Right cardiac atrium (tissue), 5 donors: Measurements from ENCODE around the gene ONECUT3. TPM values are rescaled to one million over a fixed set of nuclear protein-coding genes. Genes with fewer than 3 reads are reported as not detected.

Experiments used
- ATAC-seq, 2 donors: fragments of 200-7000 bp; cut with Tn5 transposase; one replicate each; pipeline versions ENCODE4 v1.8.0 to v1.9.1; 2020; ENCODE audit warnings: moderate library complexity in 2 of 2, mild to moderate bottlenecking in 1 of 2
- DNase-seq, 3 donors: peaks; one replicate each; pipeline ENCODE4 v3.0.0-alpha.2; 2020
- H3K27ac ChIP-seq: one replicate; pipeline ENCODE4 v1.5.1; 2013; ENCODE audit warnings: mild to moderate bottlenecking, low read length, control low read depth, moderate library complexity
- H3K27me3 ChIP-seq: one replicate; pipeline ENCODE4 v1.6.1; 2013; ENCODE audit not compliant: control insufficient read depth, insufficient read depth
- H3K4me1 ChIP-seq: one replicate; pipeline ENCODE4 v1.6.1; 2013; ENCODE audit warnings: low read length; ENCODE audit not compliant: control insufficient read depth, insufficient read depth
- H3K4me3 ChIP-seq: one replicate; pipeline ENCODE4 v1.5.1; 2013; ENCODE audit warnings: low read length, control low read depth
- H3K9me3 ChIP-seq: one replicate; pipeline ENCODE4 v1.6.1; 2013; ENCODE audit warnings: low read length; ENCODE audit not compliant: control insufficient read depth
- WGBS: extraction: QIAGEN DNeasy Blood & Tissue Kit; methylation state at CpG from one replicate; pipeline ENCODE4 v1.1.7; 2013; 5-methylcytosine and 5-hydroxymethylcytosine counted together
- intact Hi-C, 4 donors: fragments of 100-400 bp; cut with DNase I; formaldehyde crosslinking; loops; one replicate each; pipeline versions ENCODE4 v1.11.0 to v1.14.0; 2022 to 2023
- polyA plus RNA-seq: library from polyadenylated mRNA; stranded (reverse); fragments of 200-250 nt; gene quantifications from one replicate; pipeline ENCODE4 v1.2.3, GENCODE V29; 2013
- total RNA-seq, 4 donors: library from RNA; stranded (reverse); fragmentation: NEBNext Ultra II Directional; extraction: Animal tissue kit (Norgen Biotek cat#: 25700); gene quantifications; one replicate each; pipeline ENCODE4 v1.2.1, GENCODE V29; 2021
- donor health status: healthy with polysubstance abuse.
- donor health status: DM: no; HTN: yes; CAD: no.
- donor health status: DM: no; HTN: no; CAD: no.
- donor health status: DM: no; HTN: yes; CAD: no; lungs with severe emphysema.
- donor health status: DM: yes; HTN: yes; CAD: no.

Gene ONECUT3
- total and polyA plus RNA-seq, 5 donors, result not detected

GRCh38 chr19:1719519-1719918, 33.8 kb upstream of the ONECUT3 start:
- 78% methylated on average over 5 of the region's 5 CpGs for WGBS
- ATAC-seq, result no peak
- H3K27ac ChIP-seq, result no peak overlapping the region
- H3K4me1 ChIP-seq, result no peaks in the 10 kb centered on the region
- no peaks in the 10 kb centered on the region for H3K9me3 ChIP-seq
- no peaks in the 10 kb centered on the region for H3K27me3 ChIP-seq
- intact Hi-C loops, result no loop called here
- H3K4me3 ChIP-seq, result no peak overlapping the region
- no peak for DNase-seq

- intact Hi-C loops, result no loop called here
- no peak for DNase-seq
- Histone ChIP-seq H3K4me1 (no peaks in the 10 kb centered on the region), H3K4me3 (no peak overlapping the region), H3K27me3 (no peaks in the 10 kb centered on the region), H3K9me3 (no peaks in the 10 kb centered on the region), H3K27ac (no peak overlapping the region)
- 43% methylated on average over 14 of the region's 14 CpGs for WGBS
- peak in 1 of 2 donors; percentile 29 for ATAC-seq
These were observed 33.1 kb upstream of the ONECUT3 start for GRCh38 chr19:1720237-1720636.

DNA sequence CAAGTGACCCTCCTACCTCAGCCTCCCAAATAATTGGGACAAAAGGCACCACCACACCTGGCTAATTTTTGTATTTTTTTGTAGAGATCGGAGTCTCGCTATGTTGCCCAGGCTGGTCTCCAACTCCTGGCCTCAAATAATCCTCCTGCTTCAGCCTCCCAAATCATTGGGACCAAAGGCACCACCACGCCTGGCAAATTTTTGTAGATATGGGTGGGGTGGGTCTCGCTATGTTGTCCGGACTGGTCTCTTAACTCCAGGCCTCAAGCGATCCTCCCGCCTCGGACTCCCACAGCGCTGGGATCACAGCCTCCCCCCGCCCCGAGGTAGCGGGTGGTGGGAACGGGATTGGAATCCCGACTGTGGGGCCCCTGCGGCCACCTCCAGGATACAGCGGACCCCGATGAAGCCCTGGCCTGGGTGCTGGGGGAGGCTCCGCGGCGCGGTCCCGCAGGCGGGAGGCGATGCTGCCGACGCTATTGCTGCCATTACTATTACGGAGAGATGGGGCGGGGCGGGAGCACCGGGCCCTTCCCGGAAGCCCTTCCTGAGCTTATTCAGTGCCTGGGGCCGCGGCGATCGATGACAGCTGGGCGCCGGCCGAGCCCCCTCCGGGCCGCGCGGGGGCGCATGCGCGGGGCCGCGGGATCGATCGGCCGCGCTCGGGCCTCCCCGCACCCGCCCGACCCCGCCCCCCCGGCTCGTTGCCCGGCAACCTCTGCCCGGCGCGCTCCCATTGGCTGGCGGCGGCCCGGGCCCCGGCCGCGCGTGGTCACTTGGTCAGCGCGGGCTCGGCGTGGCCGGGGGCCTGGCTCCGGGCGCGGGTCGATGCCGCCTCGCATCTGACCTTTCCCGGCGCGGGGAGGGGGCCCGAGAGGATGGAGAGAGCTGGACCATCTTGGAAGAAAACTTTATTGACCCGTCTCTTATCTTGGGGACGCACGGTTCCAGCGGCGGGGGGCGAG, 27.9 kb upstream of the ONECUT3 start:
- 7% methylated on average over 90 of the region's 90 CpGs for WGBS
- ATAC-seq, result peak; percentile 82 to 85
- Histone ChIP-seq H3K4me3 (peak overlapping the region; percentile 62), H3K4me1 (no peaks in the 10 kb centered on the region), H3K27ac (no peak overlapping the region), H3K27me3 (no peaks in the 10 kb centered on the region), H3K9me3 (no peaks in the 10 kb centered on the region)
- peak; percentile 60 to 86 (median 82) for DNase-seq
- intact Hi-C loops, result no loop called here

DNA sequence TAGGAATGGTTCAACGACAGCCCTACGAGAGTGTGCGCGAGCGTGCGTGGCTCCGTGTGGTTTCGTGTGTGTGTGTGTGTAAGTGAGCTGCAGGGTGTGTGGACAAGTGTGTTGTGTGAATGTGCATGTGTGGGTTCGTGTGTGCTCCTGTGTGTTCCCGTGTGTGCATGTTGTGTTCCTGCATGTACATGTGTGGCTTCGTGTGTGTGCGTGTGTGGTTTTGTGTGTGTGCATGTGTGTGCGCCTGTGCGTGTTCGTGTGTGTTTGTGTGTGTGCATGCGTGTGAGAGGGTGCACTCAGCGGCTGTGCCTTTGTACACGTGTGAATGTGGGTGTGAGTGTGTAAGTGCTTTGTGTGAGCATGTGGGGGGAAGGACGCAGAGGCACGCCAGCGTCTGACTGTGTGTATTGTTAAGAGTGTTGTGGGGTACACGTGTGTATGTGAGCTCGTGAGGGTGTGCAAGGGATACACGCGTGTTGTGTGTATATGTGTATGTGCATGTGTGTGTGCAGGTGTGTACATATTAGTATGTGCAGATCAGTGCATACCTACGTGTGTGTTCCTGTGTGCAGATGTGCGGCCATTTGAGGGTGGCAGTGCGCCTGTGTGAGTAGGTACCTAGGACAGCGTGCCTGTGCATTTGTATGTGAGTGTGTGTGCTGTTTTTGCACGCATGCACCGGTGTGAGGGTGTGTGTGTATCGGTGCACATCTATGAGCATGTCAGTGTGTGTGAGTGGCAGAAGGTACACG, 24.3 kb upstream of the ONECUT3 start:
- WGBS, result 89% methylated on average over 33 of the region's 33 CpGs
- Histone ChIP-seq H3K9me3 (no peaks in the 10 kb centered on the region), H3K4me3 (no peak overlapping the region), H3K4me1 (no peaks in the 10 kb centered on the region), H3K27me3 (no peaks in the 10 kb centered on the region), H3K27ac (no peak overlapping the region)
- ATAC-seq, result no peak
- no peak for DNase-seq
- intact Hi-C loops, result no loop called here

- intact Hi-C loops, result no loop called here
- DNase-seq (no peak), ATAC-seq (no peak)
- H3K27me3 ChIP-seq, result no peaks in the 10 kb centered on the region
- 81% methylated on average over 19 of the region's 19 CpGs for WGBS
- no peak overlapping the region for H3K27ac ChIP-seq
- H3K4me3 ChIP-seq, result no peak overlapping the region
- no peaks in the 10 kb centered on the region for H3K9me3 ChIP-seq
- H3K4me1 ChIP-seq, result no peaks in the 10 kb centered on the region
These were observed 23.8 kb upstream of the ONECUT3 start for GRCh38 chr19:1729568-1729925.

- no peak for DNase-seq
- intact Hi-C loops, result no loop called here
- ATAC-seq, result no peak
- 83% methylated on average over 17 of the region's 17 CpGs for whole genome bisulfite sequencing
- Histone ChIP-seq H3K4me3 (no peak overlapping the region), H3K27me3 (no peaks in the 10 kb centered on the region), H3K27ac (no peak overlapping the region), H3K9me3 (no peaks in the 10 kb centered on the region), H3K4me1 (no peaks in the 10 kb centered on the region)
These were observed 23.1 kb upstream of the ONECUT3 start for GRCh38 chr19:1730157-1730556.

DNA sequence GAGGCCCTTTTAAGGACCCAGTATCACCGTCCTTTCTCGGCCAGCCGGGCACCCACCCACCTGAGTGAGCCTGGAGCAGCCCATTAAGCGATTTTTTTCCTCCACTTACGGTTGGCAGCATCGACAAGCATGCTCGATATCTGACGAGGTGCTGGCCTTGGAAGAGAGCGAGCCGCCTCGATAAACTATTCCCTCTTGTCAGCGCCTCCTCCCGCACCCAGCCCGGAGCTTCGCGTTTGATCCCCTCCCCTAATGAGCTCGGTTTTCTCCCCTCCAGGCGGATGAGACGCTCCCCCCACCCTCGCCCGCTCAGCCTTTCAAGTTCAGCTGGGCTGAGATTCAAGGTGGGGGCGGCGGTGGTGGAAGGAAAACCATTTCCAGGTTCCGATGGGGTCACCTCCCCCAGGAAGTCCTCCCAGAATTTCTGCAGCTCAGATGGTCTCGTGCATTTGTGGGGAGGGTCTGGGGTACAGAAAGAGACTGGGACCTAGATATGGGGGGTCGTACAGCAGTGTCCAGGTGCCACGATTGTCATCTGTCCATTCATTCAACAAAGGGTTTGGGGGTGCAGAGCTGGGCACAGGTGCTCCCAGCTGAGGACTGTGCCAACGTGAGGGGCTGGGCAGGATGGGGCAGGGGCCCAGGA, 18.9 kb upstream of the ONECUT3 start:
- Histone ChIP-seq H3K4me1 (no peaks in the 10 kb centered on the region), H3K27ac (no peak overlapping the region), H3K9me3 (no peaks in the 10 kb centered on the region), H3K27me3 (no peaks in the 10 kb centered on the region), H3K4me3 (no peak overlapping the region)
- ATAC-seq (no peak), DNase-seq (no peak)
- intact Hi-C loops, result no loop called here
- 12% methylated on average over 28 of the region's 28 CpGs for WGBS

DNA sequence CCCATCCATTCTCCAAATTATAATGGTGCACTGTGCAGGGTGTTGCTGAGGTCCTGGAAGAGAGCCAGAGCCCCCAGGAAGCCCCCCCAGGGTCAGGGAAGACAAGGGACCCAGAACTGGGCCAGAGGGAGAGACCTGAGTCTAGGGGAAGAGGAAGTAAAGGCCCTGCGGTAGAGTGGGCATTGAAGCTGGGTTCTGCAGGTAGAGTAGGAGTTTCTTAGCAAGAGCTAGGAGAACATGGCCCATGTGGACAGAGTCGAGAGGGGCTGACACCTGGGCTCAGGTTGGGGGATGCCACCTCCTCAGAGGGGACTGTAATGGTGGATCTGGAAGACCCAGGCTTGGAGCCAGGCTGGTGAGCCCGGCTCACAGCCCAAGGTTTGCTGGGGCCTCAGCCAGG, 17.0 kb upstream of the ONECUT3 start:
- intact Hi-C loops, result no loop called here
- Histone ChIP-seq H3K4me1 (no peaks in the 10 kb centered on the region), H3K27me3 (no peaks in the 10 kb centered on the region), H3K27ac (no peak overlapping the region), H3K4me3 (no peak overlapping the region), H3K9me3 (peaks cover 8% of the 10 kb centered on the region)
- ATAC-seq, result no peak
- WGBS, result 66% methylated on average over 3 of the region's 3 CpGs
- DNase-seq, result no peak

DNA sequence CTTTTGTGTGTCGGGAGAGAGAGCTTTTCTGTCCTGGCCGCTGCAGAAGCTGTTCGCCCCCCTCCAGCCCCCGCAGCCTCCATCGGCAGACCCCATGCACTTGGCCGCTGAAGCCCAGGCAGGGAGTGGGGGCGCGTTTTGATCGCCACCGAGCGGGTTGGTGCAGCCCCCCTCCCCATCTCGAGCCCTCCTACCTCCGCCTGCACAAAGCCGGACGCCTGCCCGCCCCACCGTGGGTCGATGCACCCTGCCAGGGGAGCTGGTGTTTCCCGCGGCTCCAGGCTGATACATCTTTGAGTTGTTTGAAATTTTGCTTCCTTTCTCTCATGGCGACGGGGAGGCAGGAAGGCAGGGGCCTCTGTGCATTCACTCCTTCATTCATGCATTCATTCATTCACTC, 16.4 kb upstream of the ONECUT3 start:
- H3K27ac ChIP-seq, result no peak overlapping the region
- H3K27me3 ChIP-seq, result no peaks in the 10 kb centered on the region
- peaks cover 8% of the 10 kb centered on the region for H3K9me3 ChIP-seq
- H3K4me1 ChIP-seq, result no peaks in the 10 kb centered on the region
- intact Hi-C loops, result no loop called here
- DNase-seq (no peak), ATAC-seq (no peak)
- 33% methylated on average over 22 of the region's 22 CpGs for WGBS
- H3K4me3 ChIP-seq, result no peak overlapping the region

DNA sequence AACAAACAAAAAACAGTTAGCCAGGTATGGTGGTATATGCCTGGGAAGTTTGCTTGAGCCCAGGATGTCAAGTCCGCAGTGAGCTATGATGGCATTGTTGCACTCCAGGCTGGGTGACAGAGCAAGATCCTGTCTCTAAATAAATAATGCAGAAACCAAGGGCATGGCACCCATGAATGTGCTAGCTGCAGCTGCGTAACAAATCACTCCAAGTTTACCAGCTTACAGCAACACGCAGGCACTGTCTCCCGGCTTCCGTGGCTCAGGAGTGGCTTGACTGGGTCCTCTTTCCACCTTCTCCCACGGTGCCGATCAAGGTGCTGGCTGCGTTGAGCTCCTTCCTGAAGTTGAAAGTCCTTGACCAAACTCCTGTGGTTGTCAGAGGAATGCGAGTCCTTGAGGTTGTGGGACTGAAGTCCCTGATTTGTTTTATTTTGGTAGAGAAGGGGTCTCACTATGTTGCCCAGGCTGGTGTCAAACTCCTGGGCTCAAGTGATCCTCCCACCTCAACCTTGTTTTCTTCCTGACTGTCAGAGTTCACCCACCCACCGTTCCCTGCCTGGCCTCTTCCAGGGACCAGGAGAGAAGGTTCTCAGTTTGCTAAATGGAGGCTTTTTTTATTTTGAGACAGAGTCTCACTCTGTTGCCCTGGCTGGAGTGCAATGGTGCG, 13.2 kb upstream of the ONECUT3 start:
- ATAC-seq (no peak), DNase-seq (no peak)
- 91% methylated on average over 11 of the region's 11 CpGs for WGBS
- no peak overlapping the region for H3K4me3 ChIP-seq
- intact Hi-C loops, result no loop called here
- H3K4me1 ChIP-seq, result no peaks in the 10 kb centered on the region
- no peaks in the 10 kb centered on the region for H3K27me3 ChIP-seq
- no peak overlapping the region for H3K27ac ChIP-seq
- peaks cover 8% of the 10 kb centered on the region for H3K9me3 ChIP-seq
